HG02798 (cell line): Measurements from ENCODE around the gene CNTNAP3.
"Not testable (repeated sequence)": the region's sequence is repeated elsewhere in the genome, so short reads cannot be mapped to it uniquely, and the experiment has no call there.

Source experiments
- ATAC-seq: cut with Tn5 transposase; IDR thresholded peaks from one replicate; pipeline ENCODE4 v1.9.1; 2021; ENCODE audit warnings: mild to moderate bottlenecking; ENCODE audit not compliant: unreplicated experiment, poor library complexity

CNTNAP3 gene

GRCh38 chr9:39078621-39079256 is 209.2 kb downstream of the CNTNAP3 start:
- ATAC-seq = not testable (repeated sequence)

GRCh38 chr9:39073537-39073936 is 214.4 kb downstream of the CNTNAP3 start:
- not testable (repeated sequence) for ATAC-seq

- not testable (repeated sequence) for ATAC-seq
Observed at GRCh38 chr9:39067683-39068082, 220.3 kb downstream of the CNTNAP3 start.

- ATAC-seq = not testable (repeated sequence)
Observed at GRCh38 chr9:39062966-39063365, 225.0 kb downstream of the CNTNAP3 start.

GRCh38 chr9:39054453-39054852 is 233.5 kb downstream of the CNTNAP3 start:
- not testable (repeated sequence) for ATAC-seq

GRCh38 chr9:39046833-39047232 is 241.1 kb downstream of the CNTNAP3 start:
- ATAC-seq = not testable (repeated sequence)

GRCh38 chr9:39042352-39042803 is 245.6 kb downstream of the CNTNAP3 start:
- not testable (repeated sequence) for ATAC-seq

GRCh38 chr9:39041774-39042173 is 246.2 kb downstream of the CNTNAP3 start:
- not testable (repeated sequence) for ATAC-seq

GRCh38 chr9:39039148-39039547 is 248.8 kb downstream of the CNTNAP3 start:
- not testable (repeated sequence) for ATAC-seq

GRCh38 chr9:39038221-39038620 is 249.7 kb downstream of the CNTNAP3 start:
- not testable (repeated sequence) for ATAC-seq

GRCh38 chr9:39033849-39034248 is 254.1 kb downstream of the CNTNAP3 start:
- not testable (repeated sequence) for ATAC-seq

GRCh38 chr9:39030204-39031019 is 257.6 kb downstream of the CNTNAP3 start:
- not testable (repeated sequence) for ATAC-seq

- not testable (repeated sequence) for ATAC-seq
Observed at GRCh38 chr9:39028855-39029254, 259.1 kb downstream of the CNTNAP3 start.

- ATAC-seq = not testable (repeated sequence)
Observed at GRCh38 chr9:39028168-39028567, 259.8 kb downstream of the CNTNAP3 start.

- not testable (repeated sequence) for ATAC-seq
Observed at GRCh38 chr9:39025911-39026588, 261.9 kb downstream of the CNTNAP3 start.
